ENCODE data around the gene STEAP2. TPM values are rescaled to one million over a fixed set of nuclear protein-coding genes. Genes with fewer than 3 reads are reported as not detected.

STEAP2 gene
- total and polyA plus RNA-seq, 2 of the 4 experiments (the other 2 are of a cell fraction), result 1.8 to 3.9 TPM

- Histone ChIP-seq H2BK20ac (ENCODE audit: low read depth, low read length) (no peak overlapping the region), H2BK15ac (ENCODE audit: low read depth, low read length) (no peak overlapping the region), H4K5ac (ENCODE audit: low read depth, low read length) (no peak overlapping the region), H3K27me3 (ENCODE audit: control insufficient read depth, insufficient read depth, low read length) (no peaks in the 10 kb centered on the region), H3K4me2 (ENCODE audit: low read depth, low read length) (no peak overlapping the region), H2BK120ac (ENCODE audit: low read depth, low read length) (no peak overlapping the region), H2AK5ac (ENCODE audit: low read depth, low read length) (no peak overlapping the region), H3K14ac (replicated peaks; ENCODE audit: low read depth, low read length) (no peak overlapping the region), H3K18ac (ENCODE audit: low read depth, low read length) (no peak overlapping the region), H3K9me1 (ENCODE audit: insufficient read depth, low read length) (no peaks in the 10 kb centered on the region), H4K8ac (ENCODE audit: low read depth in 2 of 2, low read length in 2 of 2) (no peak overlapping the region), H3K27ac (ENCODE audit: insufficient read depth, low read length) (no peak overlapping the region), H3K9ac (ENCODE audit: low read depth, low read length) (no peak overlapping the region), H4K20me1 (ENCODE audit: insufficient read depth, low read length) (no peaks in the 10 kb centered on the region), H2AK9ac (replicated peaks; ENCODE audit: low read depth, low read length, poor library complexity) (no peak overlapping the region), H2BK5ac (ENCODE audit: low read depth, low read length, poor library complexity, severe bottlenecking) (no peak overlapping the region), H3K4ac (ENCODE audit: low read depth, low read length) (no peak overlapping the region), H3K9me3 (ENCODE audit: control insufficient read depth, insufficient read depth, low read length) (no peaks in the 10 kb centered on the region), H3K4me3 (ENCODE audit: insufficient read depth, low read depth, low read length) (no peak overlapping the region), H3K4me1 (ENCODE audit: control insufficient read depth, insufficient read depth, low read length) (no peaks in the 10 kb centered on the region), H3K23ac (ENCODE audit: low read depth, low read length) (no peak overlapping the region), H2AFZ (replicated peaks; ENCODE audit: low read length, poor library complexity) (no peak overlapping the region), H3K79me1 (ENCODE audit: low read depth in 1 of 2, low read length in 2 of 2) (no peaks in the 10 kb centered on the region), H3K56ac (ENCODE audit: extremely low read depth, insufficient read depth, low read length) (no peak overlapping the region), H3K36me3 (ENCODE audit: control insufficient read depth, insufficient read depth, low read length) (no peaks in the 10 kb centered on the region), H4K91ac (ENCODE audit: insufficient read depth, low read depth, low read length) (no peak overlapping the region)
- TF ChIP-seq RCOR1 (IDR thresholded peaks at IDR 0.05; ENCODE audit: insufficient replicate concordance, low read length) (no peak), CHD1 (IDR thresholded peaks at IDR 0.05; ENCODE audit: low read depth, low read length) (no peak), SMC3 (IDR thresholded peaks at IDR 0.05; ENCODE audit: low read depth, low read length) (no peak), MAFK (IDR thresholded peaks at IDR 0.05; ENCODE audit: low read depth, low read length) (no peak), USF2 (IDR thresholded peaks at IDR 0.05; ENCODE audit: low read depth, low read length) (no peak), BHLHE40 (IDR thresholded peaks at IDR 0.05; ENCODE audit: low read depth, low read length) (no peak)
- no TSS peak for BruUV-seq (replicated peaks)
- ChIA-PET CTCF (no interaction called here), POLR2A (ENCODE audit: unreplicated experiment) (no interaction called here)
- DNase-seq, result no peak
- intact Hi-C loops (cut with micrococcal nuclease), result no loop called here
- dilution Hi-C loops (cut with HindIII; ENCODE audit: low sequenced_read_pairs, unreplicated experiment), result no loop called here
- in situ Hi-C loops (cut with MboI; ENCODE audit: low sequenced_read_pairs), result no loop called here
- no peak for ATAC-seq (ENCODE audit: low read depth)
Measured at GRCh38 chr7:90190995-90191394, 20.5 kb upstream of the STEAP2 start.

All from IMR-90 (cell line).